ENCODE measurements around the gene BACH1. TPM values are rescaled to one million over a fixed set of nuclear protein-coding genes. Genes with fewer than 3 reads are reported as not detected.
A peak's percentile ranks its signal among the peaks of the same experiment; 100 is the strongest.

BACH1 gene
- total RNA-seq, 2 experiments from 2014 or later, result 18.6 to 38.4 TPM

- H2AFZ ChIP-seq (ENCODE audit: low read length), result no peak overlapping the region
- no peak for TF ChIP-seq EZH2phosphoT487 (IDR thresholded peaks at IDR 0.05; ENCODE audit: borderline replicate concordance, low read depth, low read length)
- no peak for TF ChIP-seq CTCF (conservative IDR thresholded peaks at IDR 0.05; ENCODE audit: low read length)
- no peak for DNase-seq (ENCODE audit: low spot score)
- no peak overlapping the region for H3K4me2 ChIP-seq (ENCODE audit: low read length)
- no peak overlapping the region for H3K27ac ChIP-seq (ENCODE audit: low read depth, low read length, poor library complexity, severe bottlenecking)
- no peaks in the 10 kb centered on the region for H3K9me3 ChIP-seq (ENCODE audit: low read length)
- no peaks in the 10 kb centered on the region for H3K9me2 ChIP-seq (ENCODE audit: insufficient read depth, low read length)
- no peaks in the 10 kb centered on the region for H3K79me2 ChIP-seq (ENCODE audit: insufficient read depth, low read depth, low read length)
- H3K4me3 ChIP-seq (ENCODE audit: low read depth, low read length, poor library complexity, severe bottlenecking), result no peak overlapping the region
- H3K36me3 ChIP-seq (ENCODE audit: insufficient read depth, low read length), result peaks cover 22% of the 10 kb centered on the region
- ChIA-PET CTCF (ENCODE audit: unreplicated experiment) (no interaction called here), POLR2A (interaction anchor here (0.7 to 1.3 kb wide), 3 partner anchors 12 to 666 kb away, joined by 3 to 4 read pairs (median 3); no protein-coding TSS in a partner anchor)
- intact Hi-C loops (cut with micrococcal nuclease; ENCODE audit: unreplicated experiment), result no loop called here
- no peaks in the 10 kb centered on the region for H3K4me1 ChIP-seq (ENCODE audit: insufficient read depth, low read length, poor library complexity, severe bottlenecking)
- no TSS peak for BruUV-seq (replicated peaks)
- H4K20me1 ChIP-seq (ENCODE audit: insufficient read depth, low read length), result no peaks in the 10 kb centered on the region
Measured at GRCh38 chr21:29330797-29331196, 32.1 kb downstream of the BACH1 start.

DNA sequence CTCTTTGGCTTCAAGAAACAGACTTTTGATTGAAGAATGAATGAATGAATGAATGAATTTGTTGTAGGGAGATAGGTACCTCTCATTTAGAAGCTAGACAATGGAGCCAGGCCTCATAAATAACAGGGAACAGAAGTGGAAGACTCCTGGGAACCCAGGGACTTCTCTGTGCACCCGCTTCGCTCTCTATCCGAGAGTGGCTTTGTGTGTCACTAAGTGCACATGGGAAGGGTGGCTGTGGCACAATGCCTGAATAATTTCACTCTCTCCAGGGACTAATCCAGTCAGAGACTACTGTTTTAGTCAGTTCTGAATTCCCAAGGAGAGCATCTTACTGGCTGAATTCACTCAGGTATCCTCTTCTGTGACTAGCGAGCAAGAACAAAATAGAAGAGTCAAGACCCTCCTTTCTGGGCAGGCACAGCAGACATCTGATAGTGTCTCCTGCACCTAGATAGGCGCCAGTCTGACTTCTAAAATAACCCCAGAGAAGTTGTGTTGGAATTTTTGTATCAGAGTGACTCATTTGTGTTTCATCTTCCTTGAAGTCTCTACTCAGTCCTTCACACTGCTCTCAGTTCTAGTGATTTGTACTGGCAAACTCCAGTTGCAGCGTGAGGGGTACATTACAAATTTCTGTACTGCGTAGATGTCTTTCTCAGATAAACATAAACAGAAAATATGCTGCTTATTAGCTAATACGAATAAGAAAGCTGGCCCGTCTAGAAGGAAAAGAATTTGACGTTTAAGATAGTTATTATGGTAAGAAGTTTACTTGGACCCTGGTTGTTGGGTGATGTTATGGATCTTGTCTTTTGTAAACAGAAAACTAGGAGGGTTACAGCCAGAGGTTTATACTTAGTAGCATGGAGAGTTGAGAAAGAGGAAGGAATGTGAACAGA is 34.0 kb downstream of the BACH1 start:
- no peak for TF ChIP-seq CTCF (conservative IDR thresholded peaks at IDR 0.05; ENCODE audit: low read length)
- no peak for TF ChIP-seq EZH2phosphoT487 (IDR thresholded peaks at IDR 0.05; ENCODE audit: borderline replicate concordance, low read depth, low read length)
- CTCF ChIA-PET (ENCODE audit: unreplicated experiment), result no interaction called here

DNA sequence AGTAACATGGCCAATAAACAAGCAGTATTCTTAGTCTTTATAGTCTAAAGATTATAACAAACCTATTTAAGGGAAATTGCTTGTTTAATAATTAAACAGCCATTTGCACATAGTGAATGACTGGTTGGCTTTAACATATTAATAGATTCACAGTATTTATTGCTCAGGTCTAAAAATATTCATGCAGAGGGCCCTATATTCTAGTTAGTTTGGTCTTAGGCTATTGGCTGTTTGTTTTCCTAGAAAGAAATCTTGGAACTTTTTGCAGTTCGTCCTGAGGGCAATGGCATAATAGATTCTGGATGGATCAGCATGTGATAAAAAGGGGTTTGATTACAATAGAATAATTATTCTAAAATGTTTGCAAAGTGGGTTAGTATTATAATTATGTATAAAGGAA is 34.7 kb downstream of the BACH1 start:
- intact Hi-C loops (cut with micrococcal nuclease; ENCODE audit: unreplicated experiment), result no loop called here
- H3K36me3 ChIP-seq (ENCODE audit: insufficient read depth, low read length), result peaks cover 11% of the 10 kb centered on the region; the same call in 1 of the 2 replicates
- no peak overlapping the region for H3K4me2 ChIP-seq (ENCODE audit: low read length)
- no peak overlapping the region for H3K27ac ChIP-seq (ENCODE audit: low read depth, low read length, poor library complexity, severe bottlenecking)
- no peak overlapping the region for H2AFZ ChIP-seq (ENCODE audit: low read length)
- no peak for TF ChIP-seq EZH2phosphoT487 (IDR thresholded peaks at IDR 0.05; ENCODE audit: borderline replicate concordance, low read depth, low read length)
- no peak for TF ChIP-seq CTCF (conservative IDR thresholded peaks at IDR 0.05; ENCODE audit: low read length)
- no peaks in the 10 kb centered on the region for H3K79me2 ChIP-seq (ENCODE audit: insufficient read depth, low read depth, low read length)
- CTCF ChIA-PET (ENCODE audit: unreplicated experiment), result no interaction called here
- H3K4me1 ChIP-seq (ENCODE audit: insufficient read depth, low read length, poor library complexity, severe bottlenecking), result no peaks in the 10 kb centered on the region
- no peaks in the 10 kb centered on the region for H3K9me2 ChIP-seq (ENCODE audit: insufficient read depth, low read length)
- DNase-seq (ENCODE audit: low spot score), result no peak
- no peak overlapping the region for H3K4me3 ChIP-seq (ENCODE audit: low read depth, low read length, poor library complexity, severe bottlenecking)
- POLR2A ChIA-PET, result no interaction called here
- H4K20me1 ChIP-seq (ENCODE audit: insufficient read depth, low read length), result no peaks in the 10 kb centered on the region
- BruUV-seq (replicated peaks), result no TSS peak
- no peaks in the 10 kb centered on the region for H3K9me3 ChIP-seq (ENCODE audit: low read length)

More for the DNA sequence above, 34.0 kb downstream of the BACH1 start:
- no peak overlapping the region for H3K27ac ChIP-seq (ENCODE audit: low read depth, low read length, poor library complexity, severe bottlenecking)
- no peaks in the 10 kb centered on the region for H3K9me3 ChIP-seq (ENCODE audit: low read length)
- H3K4me2 ChIP-seq (ENCODE audit: low read length), result no peak overlapping the region
- DNase-seq (ENCODE audit: low spot score), result no peak
- POLR2A ChIA-PET, result no interaction called here
- H3K4me1 ChIP-seq (ENCODE audit: insufficient read depth, low read length, poor library complexity, severe bottlenecking), result no peaks in the 10 kb centered on the region
- no peaks in the 10 kb centered on the region for H3K9me2 ChIP-seq (ENCODE audit: insufficient read depth, low read length)
- H4K20me1 ChIP-seq (ENCODE audit: insufficient read depth, low read length), result no peaks in the 10 kb centered on the region
- intact Hi-C loops (cut with micrococcal nuclease; ENCODE audit: unreplicated experiment), result no loop called here
- H3K36me3 ChIP-seq (ENCODE audit: insufficient read depth, low read length), result peaks cover 11% of the 10 kb centered on the region; the same call in 1 of the 2 replicates
- no peaks in the 10 kb centered on the region for H3K79me2 ChIP-seq (ENCODE audit: insufficient read depth, low read depth, low read length)
- TSS peak; percentile 14 for BruUV-seq (replicated peaks)
- H2AFZ ChIP-seq (ENCODE audit: low read length), result no peak overlapping the region
- H3K4me3 ChIP-seq (ENCODE audit: low read depth, low read length, poor library complexity, severe bottlenecking), result no peak overlapping the region

Data from OCI-LY7 (cell line).